ENCODE data around the gene TARM1.

GRCh38 chr19:54081032-54081431 lies at the start of gene TARM1:
- no peak for TF ChIP-seq EZH2phosphoT487 (IDR thresholded peaks at IDR 0.05; ENCODE audit: insufficient read depth, low read depth)
- no peak for TF ChIP-seq EZH2 (IDR thresholded peaks at IDR 0.05; ENCODE audit: insufficient read depth, poor library complexity, severe bottlenecking)

All from GM23248 (cell line).